Measurements from ENCODE around the gene SRSF7. TPM values are rescaled to one million over a fixed set of nuclear protein-coding genes. Genes with fewer than 3 reads are reported as not detected.
A peak's percentile ranks its signal among the peaks of the same experiment; 100 is the strongest.

The SRSF7 gene
- polyA plus RNA-seq, 1 donor (not counting 4 experiments of a cell fraction or from before 2014, with no cell fraction given) = 316 TPM

- Histone ChIP-seq H3K79me2 (ENCODE audit: control insufficient read depth, insufficient read depth, low read length) (peaks cover 45% of the 10 kb centered on the region), H3K27ac (ENCODE audit: control insufficient read depth, insufficient read depth, low read length) (no peak overlapping the region), H3K36me3 (ENCODE audit: control insufficient read depth in 2 of 2, extremely low read depth in 1 of 2, insufficient read depth in 2 of 2, low read length in 2 of 2) (peaks cover 23 to 46% of the 10 kb centered on the region in 2 experiments), H2AFZ (ENCODE audit: control insufficient read depth, low read length) (no peak overlapping the region), H3K4me1 (ENCODE audit: control insufficient read depth, extremely low read depth, insufficient read depth, low read length) (peaks cover 8% of the 10 kb centered on the region), H4K20me1 (ENCODE audit: control insufficient read depth, extremely low read depth, insufficient read depth, low read length) (peaks cover 16% of the 10 kb centered on the region), H3K9ac (ENCODE audit: control insufficient read depth, extremely low read depth, insufficient read depth, low read length) (no peak overlapping the region), H3K9me3 (ENCODE audit: control insufficient read depth, low read depth, low read length) (no peaks in the 10 kb centered on the region), H3K4me3 (ENCODE audit: control insufficient read depth in 2 of 3, extremely low read depth in 1 of 3, insufficient read depth in 2 of 3, low read depth in 1 of 3, low read length in 3 of 3) (no peak overlapping the region), H3K4me2 (ENCODE audit: control insufficient read depth, extremely low read depth, insufficient read depth, low read depth, low read length) (no peak overlapping the region), H3K9me1 (ENCODE audit: control insufficient read depth, extremely low read depth, insufficient read depth, low read length) (no peaks in the 10 kb centered on the region), H3K27me3 (ENCODE audit: control insufficient read depth, extremely low read depth, insufficient read depth, low read length) (no peaks in the 10 kb centered on the region)
- dilution Hi-C loops (cut with MboI; ENCODE audit: extremely low pct_ligation_motif_present, low sequenced_read_pairs) = loop anchor here (25.0 kb wide), 1 partner anchor 181 kb away; no protein-coding TSS in a partner anchor
- FAIRE-seq (no peak), DNase-seq (ENCODE audit: low read depth, low spot score) (no peak)
- TF ChIP-seq CTCF (optimal IDR thresholded peaks at IDR 0.05 in 1 of 3, IDR thresholded peaks at IDR 0.05 in 1 of 3, conservative IDR thresholded peaks at IDR 0.05 in 1 of 3; ENCODE audit: extremely low read depth in 1 of 3, insufficient read depth in 2 of 3, low read length in 3 of 3) = no peak
- TF ChIP-seq EZH2 (IDR thresholded peaks at IDR 0.05; ENCODE audit: low read length) = no peak
These were observed 8.2 kb downstream of the SRSF7 start for GRCh38 chr2:38742797-38743559.

- no peak overlapping the region for H2AFZ ChIP-seq (ENCODE audit: control insufficient read depth, low read length)
- DNase-seq (ENCODE audit: low read depth, low spot score) = no peak
- no peaks in the 10 kb centered on the region for H3K27me3 ChIP-seq (ENCODE audit: control insufficient read depth, extremely low read depth, insufficient read depth, low read length)
- dilution Hi-C loops (cut with MboI; ENCODE audit: extremely low pct_ligation_motif_present, low sequenced_read_pairs) = loop anchor here (25.0 kb wide), 1 partner anchor 179 kb away; no protein-coding TSS in a partner anchor
- H4K20me1 ChIP-seq (ENCODE audit: control insufficient read depth, extremely low read depth, insufficient read depth, low read length) = peaks cover 5% of the 10 kb centered on the region
- H3K9me1 ChIP-seq (ENCODE audit: control insufficient read depth, extremely low read depth, insufficient read depth, low read length) = no peaks in the 10 kb centered on the region
- peaks cover 13 to 36% of the 10 kb centered on the region in 2 experiments for H3K36me3 ChIP-seq (ENCODE audit: control insufficient read depth in 2 of 2, extremely low read depth in 1 of 2, insufficient read depth in 2 of 2, low read length in 2 of 2)
- no peak overlapping the region for H3K4me2 ChIP-seq (ENCODE audit: control insufficient read depth, extremely low read depth, insufficient read depth, low read depth, low read length)
- FAIRE-seq = no peak
- H3K9ac ChIP-seq (ENCODE audit: control insufficient read depth, extremely low read depth, insufficient read depth, low read length) = no peak overlapping the region
- no peaks in the 10 kb centered on the region for H3K9me3 ChIP-seq (ENCODE audit: control insufficient read depth, low read depth, low read length)
- no peak overlapping the region for H3K4me3 ChIP-seq (ENCODE audit: control insufficient read depth in 2 of 3, extremely low read depth in 1 of 3, insufficient read depth in 2 of 3, low read depth in 1 of 3, low read length in 3 of 3)
- no peaks in the 10 kb centered on the region for H3K4me1 ChIP-seq (ENCODE audit: control insufficient read depth, extremely low read depth, insufficient read depth, low read length)
- peaks cover 26% of the 10 kb centered on the region for H3K79me2 ChIP-seq (ENCODE audit: control insufficient read depth, insufficient read depth, low read length)
- TF ChIP-seq CTCF (optimal IDR thresholded peaks at IDR 0.05 in 1 of 3, IDR thresholded peaks at IDR 0.05 in 1 of 3, conservative IDR thresholded peaks at IDR 0.05 in 1 of 3; ENCODE audit: extremely low read depth in 1 of 3, insufficient read depth in 2 of 3, low read length in 3 of 3) (peak in 1 of 3 experiments; percentile 31), EZH2 (IDR thresholded peaks at IDR 0.05; ENCODE audit: low read length) (no peak)
- H3K27ac ChIP-seq (ENCODE audit: control insufficient read depth, insufficient read depth, low read length) = no peak overlapping the region
These were observed 10.1 kb downstream of the SRSF7 start for GRCh38 chr2:38740851-38741731.

Data from keratinocyte (primary cell).